IMR-90 (cell line): ENCODE data around the gene PHC2. TPM values are rescaled to one million over a fixed set of nuclear protein-coding genes. Genes with fewer than 3 reads are reported as not detected.

ENCODE experiments used
- ATAC-seq: fragments of 200-7000 bp; cut with Tn5 transposase; 2 replicates; pipeline ENCODE4 v1.9.1; 2020; ENCODE audit warnings: low read depth, mild to moderate bottlenecking, moderate library complexity
- BruUV-seq: library from RNA; stranded (reverse); fragments of 400-500 nt; replicated peaks from 2 replicates; lab custom pipeline; 2021; lab: Mats Ljungman, UMichigan
- CTCF ChIA-PET: fragments of 300-600 bp; formaldehyde crosslinking; extraction: SDS; loops from one replicate; lab custom pipeline; 2021; ENCODE audit warnings: antibody characterized with exemption; lab: Yijun Ruan, JAX
- POLR2A ChIA-PET: fragments of 300-600 bp; sonication (Branson Sonifier 250); formaldehyde crosslinking; loops from one replicate; lab custom pipeline; 2022; ENCODE audit warnings: antibody characterized with exemption; ENCODE audit not compliant: unreplicated experiment; lab: Charles Lee
- DNase-seq: peaks from one replicate; pipeline ENCODE4 v3.0.0; 2013
- H2AFZ ChIP-seq: replicated peaks from 2 replicates; pipeline ENCODE3; 2013; ENCODE audit warnings: low read length, mild to moderate bottlenecking; ENCODE audit not compliant: poor library complexity
- H2AK5ac ChIP-seq: 2 replicates; pipeline ENCODE4 v1.6.1; 2013; ENCODE audit warnings: low read depth, low read length, inconsistent platforms
- H2AK9ac ChIP-seq: replicated peaks from 2 replicates; pipeline ENCODE3; 2013; ENCODE audit warnings: mild to moderate bottlenecking, low read depth, low read length, moderate library complexity; ENCODE audit not compliant: poor library complexity
- H2BK120ac ChIP-seq: 2 replicates; pipeline ENCODE4 v1.6.1; 2013; ENCODE audit warnings: low read depth, low read length, inconsistent platforms
- H2BK15ac ChIP-seq: 3 replicates; pipeline ENCODE4 v1.6.1; 2013; ENCODE audit warnings: low read depth, low read length, inconsistent platforms
- H2BK20ac ChIP-seq: 2 replicates; pipeline ENCODE4 v1.6.1; 2013; ENCODE audit warnings: low read depth, mild to moderate bottlenecking, inconsistent platforms, low read length, moderate library complexity
- H2BK5ac ChIP-seq: 2 replicates; pipeline ENCODE4 v1.6.1; 2013; ENCODE audit warnings: mild to moderate bottlenecking, low read depth, low read length, inconsistent platforms; ENCODE audit not compliant: poor library complexity, severe bottlenecking
- H3K14ac ChIP-seq: replicated peaks from 2 replicates; pipeline ENCODE4 v1.6.1; 2013; ENCODE audit warnings: low read depth, low read length, inconsistent platforms
- H3K18ac ChIP-seq: 2 replicates; pipeline ENCODE4 v1.6.1; 2013; ENCODE audit warnings: low read depth, low read length, control low read depth
- H3K23ac ChIP-seq: 2 replicates; pipeline ENCODE4 v1.6.1; 2013; ENCODE audit warnings: low read depth, low read length, inconsistent platforms
- H3K27ac ChIP-seq: 2 replicates; pipeline ENCODE4 v1.5.1; 2013; ENCODE audit warnings: mild to moderate bottlenecking, control low read depth, low read length; ENCODE audit not compliant: insufficient read depth
- H3K27me3 ChIP-seq: 2 replicates; pipeline ENCODE4 v1.6.1; 2013; ENCODE audit warnings: low read length; ENCODE audit not compliant: control insufficient read depth, insufficient read depth
- H3K36me3 ChIP-seq: 2 replicates; pipeline ENCODE4 v1.6.1; 2013; ENCODE audit warnings: low read length, mixed read lengths; ENCODE audit not compliant: control insufficient read depth, insufficient read depth
- H3K4ac ChIP-seq: 2 replicates; pipeline ENCODE4 v1.6.1; 2013; ENCODE audit warnings: low read depth, low read length, inconsistent platforms
- H3K4me1 ChIP-seq: 2 replicates; pipeline ENCODE4 v1.6.1; 2013; ENCODE audit warnings: low read length, mixed read lengths; ENCODE audit not compliant: control insufficient read depth, insufficient read depth
- H3K4me2 ChIP-seq: 2 replicates; pipeline ENCODE4 v1.6.1; 2013; ENCODE audit warnings: low read depth, mild to moderate bottlenecking, control low read depth, low read length, moderate library complexity
- H3K4me3 ChIP-seq: 2 replicates; pipeline ENCODE4 v1.5.1; 2013; ENCODE audit warnings: low read depth, mild to moderate bottlenecking, control low read depth, low read length, moderate library complexity; ENCODE audit not compliant: insufficient read depth
- H3K56ac ChIP-seq: 2 replicates; pipeline ENCODE4 v1.6.1; 2013; ENCODE audit warnings: low read length, inconsistent platforms; ENCODE audit not compliant: insufficient read depth; ENCODE audit errors: extremely low read depth
- H3K79me1 ChIP-seq, 2 experiments: 2 replicates each; pipeline ENCODE4 v1.6.1; 2013; ENCODE audit warnings: low read length in 2 of 2, inconsistent platforms in 1 of 2, low read depth in 1 of 2
- H3K9ac ChIP-seq: 2 replicates; pipeline ENCODE4 v1.6.1; 2013; ENCODE audit warnings: low read depth, low read length, control low read depth
- H3K9me1 ChIP-seq: 2 replicates; pipeline ENCODE4 v1.6.1; 2013; ENCODE audit warnings: low read length, inconsistent platforms; ENCODE audit not compliant: insufficient read depth
- H3K9me3 ChIP-seq: 2 replicates; pipeline ENCODE4 v1.6.1; 2013; ENCODE audit warnings: low read length; ENCODE audit not compliant: control insufficient read depth, insufficient read depth
- H4K20me1 ChIP-seq: 2 replicates; pipeline ENCODE4 v1.6.1; 2013; ENCODE audit warnings: low read length, inconsistent platforms; ENCODE audit not compliant: insufficient read depth
- H4K5ac ChIP-seq: 2 replicates; pipeline ENCODE4 v1.6.1; 2013; ENCODE audit warnings: mild to moderate bottlenecking, low read depth, low read length, control low read depth
- H4K8ac ChIP-seq, 2 experiments: 2 replicates each; pipeline ENCODE4 v1.6.1; 2013; ENCODE audit warnings: low read depth in 2 of 2, low read length in 2 of 2, control low read depth in 1 of 2, inconsistent platforms in 1 of 2
- H4K91ac ChIP-seq: 2 replicates; pipeline ENCODE4 v1.6.1; 2013; ENCODE audit warnings: low read depth, low read length, inconsistent platforms; ENCODE audit not compliant: insufficient read depth
- MXI1 ChIP-seq: IDR thresholded peaks from 2 replicates; pipeline ENCODE4 v1.6.1; 2012; ENCODE audit warnings: low read depth, mild to moderate bottlenecking, low read length, moderate library complexity, borderline replicate concordance
- RCOR1 ChIP-seq: IDR thresholded peaks from 2 replicates; pipeline ENCODE4 v1.6.1; 2012; ENCODE audit warnings: mild to moderate bottlenecking, low read length, improper control_type of control experiment; ENCODE audit not compliant: insufficient replicate concordance
- SMC3 ChIP-seq: fragments of 150-350 bp; IDR thresholded peaks from 2 replicates; pipeline ENCODE4 v1.6.1; 2016; ENCODE audit warnings: low read depth, mild to moderate bottlenecking, antibody characterized with exemption, low read length, moderate library complexity
- WGBS, 2 experiments: methylation state at CpG; one replicate each; pipeline versions ENCODE4 v1.1.5 to v1.1.7; 2013; ENCODE audit warnings: missing lambda C conversion rate in 2 of 2; ENCODE audit not compliant: insufficient read length in 1 of 2; ENCODE audit errors: extremely low coverage in 2 of 2; 5-methylcytosine and 5-hydroxymethylcytosine counted together
- dilution Hi-C: fragments of 300-500 bp; cut with HindIII; formaldehyde crosslinking; loops from one replicate; pipeline ENCODE4 v1.14.3; 2018; ENCODE audit warnings: low sequenced_read_pairs; ENCODE audit not compliant: unreplicated experiment
- in situ Hi-C: fragments of 300-500 bp; cut with MboI; formaldehyde crosslinking; loops from 3 replicates; pipeline ENCODE4 v1.14.3; 2019; ENCODE audit warnings: low sequenced_read_pairs, inconsistent platforms, mixed read lengths
- intact Hi-C: fragments of 100-400 bp; cut with micrococcal nuclease; formaldehyde crosslinking; loops from 2 replicates; pipeline ENCODE4 v1.10.0; 2022
- polyA plus RNA-seq, 3 experiments: library from polyadenylated mRNA; depleted of rRNA; stranded (reverse); fragments of >200 nt; gene quantifications; 2 replicates each; pipeline ENCODE4 v1.2.3, GENCODE V29; 2012; ENCODE audit warnings: low replicate concordance in 1 of 3
- total RNA-seq: library from RNA; depleted of rRNA; stranded (reverse); fragments of >200 nt; gene quantifications from 2 replicates; pipeline ENCODE4 v1.2.3, GENCODE V29; 2012

PHC2 gene
- total and polyA plus RNA-seq, 2 of the 4 experiments (the other 2 are of a cell fraction), result 46.4 to 98.1 TPM

DNA sequence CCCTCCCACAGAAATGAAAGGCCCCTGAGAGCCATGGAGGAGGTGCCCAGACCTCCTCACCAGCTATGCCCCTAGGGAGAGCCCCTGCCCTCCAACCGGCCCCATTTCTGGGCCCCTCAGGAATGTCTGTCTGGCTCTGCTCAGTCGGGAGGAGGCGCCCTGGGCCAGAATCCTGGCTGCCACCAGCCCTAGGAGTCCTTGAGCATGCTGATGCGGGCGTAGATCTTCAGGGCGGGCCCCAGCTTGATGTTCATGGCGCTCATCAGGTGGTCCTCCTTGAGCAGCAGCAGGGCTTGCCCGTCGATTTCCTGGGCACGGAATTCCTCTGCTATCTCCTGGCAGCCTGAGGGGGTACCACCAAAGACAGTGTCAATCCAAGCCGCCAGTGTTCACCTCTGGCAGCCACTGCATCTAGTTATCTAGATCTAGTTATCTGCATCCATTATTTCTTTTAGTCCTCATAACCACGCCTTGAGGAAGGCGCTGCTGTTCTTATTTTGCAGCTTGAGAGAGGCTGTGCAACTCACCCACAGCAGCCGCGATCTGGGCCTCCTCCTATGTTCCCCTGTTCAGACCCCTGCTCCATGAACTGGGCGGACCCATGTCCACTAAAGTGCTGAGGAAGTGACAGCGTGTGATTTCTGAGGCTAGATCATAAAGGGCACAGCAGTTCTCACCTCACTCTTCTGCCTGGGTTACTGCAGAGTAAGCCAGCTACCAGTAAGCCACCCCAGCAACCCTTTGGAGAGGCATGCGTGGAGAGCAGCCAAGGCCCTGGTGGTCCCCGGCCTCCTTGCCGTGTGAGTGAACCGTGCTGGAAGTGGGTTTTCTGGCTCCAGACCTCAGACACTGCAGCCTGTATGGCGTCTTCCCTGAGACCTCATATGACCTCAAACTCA, 106.0 kb downstream of the PHC2 start:
- Histone ChIP-seq H3K4ac (no peak overlapping the region), H3K14ac (no peak overlapping the region), H3K36me3 (peaks cover 75% of the 10 kb centered on the region), H2AK5ac (no peak overlapping the region), H3K56ac (no peak overlapping the region), H3K9ac (no peak overlapping the region), H4K20me1 (peaks cover 67% of the 10 kb centered on the region), H3K9me3 (no peaks in the 10 kb centered on the region), H3K27me3 (no peaks in the 10 kb centered on the region), H2AFZ (no peak overlapping the region), H4K91ac (no peak overlapping the region), H2BK5ac (no peak overlapping the region), H3K18ac (no peak overlapping the region), H3K9me1 (peaks cover 9% of the 10 kb centered on the region; the same call in 1 of the 2 replicates), H3K4me1 (peaks cover 13% of the 10 kb centered on the region), H3K4me2 (no peak overlapping the region), H3K79me1 (peaks cover 45 to 63% of the 10 kb centered on the region in 2 experiments), H2AK9ac (peak overlapping the region; percentile 58), H3K27ac (no peak overlapping the region), H4K8ac (no peak overlapping the region), H2BK20ac (no peak overlapping the region), H4K5ac (no peak overlapping the region), H2BK120ac (no peak overlapping the region), H3K23ac (no peak overlapping the region), H2BK15ac (no peak overlapping the region), H3K4me3 (no peak overlapping the region)
- no peak for TF ChIP-seq SMC3
- TF ChIP-seq RCOR1, result no peak
- TF ChIP-seq MXI1, result no peak
- in situ Hi-C loops (no loop called here), dilution Hi-C loops (no loop called here), intact Hi-C loops (loop anchor here (5.0 kb wide), 1 partner anchor 42 kb away; no protein-coding TSS in a partner anchor)
- ATAC-seq, result no peak
- BruUV-seq, result no TSS peak
- 85% methylated on average over 12 of the region's 22 CpGs; no CpG with 5 or more reads in 1 of the 2 experiments for WGBS, 2 experiments
- ChIA-PET CTCF (no interaction called here), POLR2A (interaction anchor here (0.6 kb wide), 1 partner anchor 39 kb away, joined by 3 read pairs; no protein-coding TSS in a partner anchor)
- no peak for DNase-seq
